ENCODE measurements around the gene HOXB4. TPM values are rescaled to one million over a fixed set of nuclear protein-coding genes. Genes with fewer than 3 reads are reported as not detected.

HOXB4 gene
- total RNA-seq, 1 experiment from 2014 or later, result 2.0 TPM

DNA sequence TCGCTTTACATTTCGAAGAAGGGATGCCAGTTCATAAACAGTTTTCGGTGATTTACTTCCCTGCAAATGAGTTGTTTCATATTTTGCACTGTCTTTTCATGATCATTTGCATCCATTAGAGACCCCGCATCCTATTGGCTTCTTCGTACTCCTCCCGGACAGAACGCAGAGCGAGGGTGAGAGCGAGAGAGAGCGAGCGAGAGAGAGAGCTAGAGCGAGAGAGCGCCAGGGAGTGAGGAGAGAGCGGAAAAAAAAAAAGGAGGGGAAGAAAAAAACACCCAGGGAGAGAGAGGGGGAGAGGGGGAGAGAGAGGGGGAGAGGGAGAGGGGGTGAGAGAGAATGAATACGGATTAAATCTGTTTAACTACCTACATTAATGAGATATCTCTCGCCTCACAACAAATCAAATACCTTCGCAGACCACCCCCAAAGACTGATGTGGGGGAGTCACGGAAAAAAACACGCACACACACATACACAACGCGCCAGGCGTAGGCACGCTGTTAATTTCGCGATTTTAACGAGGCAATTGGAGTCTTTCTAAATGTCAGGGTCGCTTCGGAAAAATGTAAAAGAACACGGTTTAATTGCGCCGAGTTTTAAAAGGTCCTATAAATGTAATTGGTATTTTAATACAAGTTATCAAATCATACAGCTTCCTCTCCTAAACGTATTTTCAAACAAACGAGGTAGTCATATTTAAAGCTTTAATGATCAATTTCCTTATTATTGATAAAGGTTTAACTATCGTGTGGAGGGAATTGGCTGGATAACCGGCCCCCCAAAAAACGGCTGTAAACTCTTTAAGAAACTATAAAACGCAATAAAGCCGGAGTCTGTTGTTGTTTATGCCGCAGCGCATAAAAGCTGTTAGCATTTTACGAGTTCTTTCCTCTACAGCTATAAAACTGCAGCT lies 37.2 kb upstream of the HOXB4 start, which contains the start of gene HOXB8:
Gene HOXB8, minus strand, starts transcription at position 246 of the 916 bp plus-strand sequence. CDS start 588 bp downstream, outside the sequence.
- BruUV-seq (replicated peaks), result no TSS peak
- ChIA-PET CTCF (interaction anchor here (0.7 to 1.3 kb wide), 3 partner anchors 122 to 400 kb away, joined by 4 to 12 read pairs (median 6); no protein-coding TSS in a partner anchor), POLR2A (ENCODE audit: unreplicated experiment) (no interaction called here)
- Histone ChIP-seq H3K9me3 (ENCODE audit: insufficient read depth, low read depth) (no peaks in the 10 kb centered on the region), H3K36me3 (ENCODE audit: low read depth) (no peaks in the 10 kb centered on the region), H4K20me1 (ENCODE audit: insufficient read depth) (no peaks in the 10 kb centered on the region), H3K4me2 (no peak within 1 kb of the TSS), H3K4me1 (replicated peaks; ENCODE audit: insufficient read depth) (peaks cover 9% of the 10 kb centered on the region; the same call in 1 of the 2 replicates), H3F3A (ENCODE audit: insufficient read depth, low read depth) (no peaks in the 10 kb centered on the region), H3K27me3 (ENCODE audit: insufficient read depth, low read depth) (no peaks in the 10 kb centered on the region), H3K27ac (no peak within 1 kb of the TSS), H3K9me2 (ENCODE audit: insufficient read depth) (no peaks in the 10 kb centered on the region), H3K79me2 (ENCODE audit: low read depth) (0 out of 2 replicates have a peak, but pooled peaks cover 3% of the 10 kb centered on the region), H2AFZ (no peak within 1 kb of the TSS), H3K4me3 (no peak within 1 kb of the TSS)
- DNase-seq, result no peak
- TF ChIP-seq CTCF (conservative IDR thresholded peaks at IDR 0.05) (no peak), EZH2 (IDR thresholded peaks at IDR 0.05; ENCODE audit: low read depth) (no peak)
- intact Hi-C loops (cut with micrococcal nuclease; ENCODE audit: unreplicated experiment), result loop anchor here (5.0 to 10.0 kb wide), 4 partner anchors 263 to 671 kb away; partner anchors contain the start of gene PNPO

DNA sequence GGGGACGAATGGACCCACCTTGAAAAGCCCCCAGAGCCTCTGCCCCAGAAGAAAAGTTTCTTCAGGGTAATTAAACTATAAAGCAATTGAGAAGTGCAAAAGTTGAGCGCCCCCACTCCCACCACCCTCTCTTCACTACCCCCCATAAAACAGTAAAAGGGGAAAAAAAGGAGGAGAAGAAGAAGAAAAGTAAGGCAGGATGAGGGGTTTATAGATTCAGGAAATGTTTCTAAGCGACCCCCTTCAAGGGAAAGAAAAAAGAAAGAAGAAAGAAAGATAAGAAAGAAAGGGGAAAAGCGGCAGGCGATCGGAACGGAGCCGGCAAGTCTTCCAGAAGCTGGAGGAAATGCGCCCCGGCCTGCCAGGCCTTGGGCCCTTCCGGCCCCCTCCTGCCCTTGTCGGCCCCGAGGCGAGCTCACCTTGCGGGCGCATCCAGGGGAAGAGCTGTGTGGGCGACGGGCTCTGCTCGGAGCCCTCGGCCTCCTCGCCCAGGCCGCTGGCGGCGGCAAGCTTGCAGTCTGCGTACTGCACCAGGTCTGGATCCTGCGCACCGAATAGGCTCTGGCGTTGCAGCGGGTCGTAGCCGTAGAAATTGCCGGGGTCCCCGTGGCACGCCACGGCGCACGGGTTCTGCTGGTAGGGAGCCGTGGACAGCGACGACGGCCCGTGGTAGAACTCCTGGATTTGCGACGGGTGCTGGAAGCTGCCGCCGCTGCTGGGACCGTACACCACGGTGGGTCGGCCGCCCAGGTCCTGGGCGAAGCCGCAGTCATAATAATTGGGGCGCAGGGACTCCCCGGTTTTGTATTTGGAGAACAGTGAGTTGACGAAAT lies 35.9 kb upstream of the HOXB4 start:
- no peaks in the 10 kb centered on the region for H4K20me1 ChIP-seq (ENCODE audit: insufficient read depth)
- BruUV-seq (replicated peaks), result no TSS peak
- peak overlapping the region; percentile 80; the same call in 1 of the 2 replicates for H3K4me3 ChIP-seq
- no peak for DNase-seq
- H3K27me3 ChIP-seq (ENCODE audit: insufficient read depth, low read depth), result no peaks in the 10 kb centered on the region
- H3K9me2 ChIP-seq (ENCODE audit: insufficient read depth), result no peaks in the 10 kb centered on the region
- H3K79me2 ChIP-seq (ENCODE audit: low read depth), result peaks cover 16% of the 10 kb centered on the region
- ChIA-PET CTCF (interaction anchor here (0.6 to 1.3 kb wide), 7 partner anchors 11 to 481 kb away, joined by 3 to 14 read pairs (median 6); no protein-coding TSS in a partner anchor), POLR2A (ENCODE audit: unreplicated experiment) (interaction anchor here (0.6 to 0.7 kb wide), 2 partner anchors 448 kb away, joined by 4 to 16 read pairs; no protein-coding TSS in a partner anchor)
- no peaks in the 10 kb centered on the region for H3K9me3 ChIP-seq (ENCODE audit: insufficient read depth, low read depth)
- peak overlapping the region; percentile 88 for H3K4me2 ChIP-seq
- no peaks in the 10 kb centered on the region for H3F3A ChIP-seq (ENCODE audit: insufficient read depth, low read depth)
- intact Hi-C loops (cut with micrococcal nuclease; ENCODE audit: unreplicated experiment), result loop anchor here (1.0 to 10.0 kb wide), 2 partner anchors 27 to 669 kb away; partner anchors contain the start of gene PNPO
- TF ChIP-seq CTCF (conservative IDR thresholded peaks at IDR 0.05), result no peak
- no peak for TF ChIP-seq EZH2 (IDR thresholded peaks at IDR 0.05; ENCODE audit: low read depth)
- H2AFZ ChIP-seq, result no peak overlapping the region
- no peaks in the 10 kb centered on the region for H3K36me3 ChIP-seq (ENCODE audit: low read depth)
- H3K27ac ChIP-seq, result no peak overlapping the region
- H3K4me1 ChIP-seq (replicated peaks; ENCODE audit: insufficient read depth), result peaks cover 17% of the 10 kb centered on the region

All from PC-9 (cell line).